ENCODE measurements around the gene ZSCAN5A. TPM values are rescaled to one million over a fixed set of nuclear protein-coding genes. Genes with fewer than 3 reads are reported as not detected.
"Not testable (repeated sequence)": the region's sequence is repeated elsewhere in the genome, so short reads cannot be mapped to it uniquely, and the experiment has no call there.

ZSCAN5A gene
- total RNA-seq, 1 experiment from 2014 or later = 8.9 TPM

- no peak for DNase-seq (ENCODE audit: low read depth)
Measured at GRCh38 chr19:56272161-56272798, 42.4 kb downstream of the ZSCAN5A start, which contains the start of gene EDDM13. Gene EDDM13 (plus strand): TSS chr19:56272748. CDS start chr19:56272835, 87 bp downstream.

- DNase-seq (ENCODE audit: low read depth) = no peak
Measured at GRCh38 chr19:56271151-56271550, 43.5 kb downstream of the ZSCAN5A start.

GRCh38 chr19:56270676-56271075, 44.0 kb downstream of the ZSCAN5A start:
- peak; percentile 46 for DNase-seq (ENCODE audit: low read depth)

- no peak for DNase-seq (ENCODE audit: low read depth)
Measured at GRCh38 chr19:56269348-56269747, 45.3 kb downstream of the ZSCAN5A start.

GRCh38 chr19:56266051-56266450, 48.6 kb downstream of the ZSCAN5A start:
- no peak for DNase-seq (ENCODE audit: low read depth)

GRCh38 chr19:56263319-56263718, 51.3 kb downstream of the ZSCAN5A start:
- DNase-seq (ENCODE audit: low read depth) = no peak

GRCh38 chr19:56261932-56262331, 52.7 kb downstream of the ZSCAN5A start:
- not testable (repeated sequence) for DNase-seq (ENCODE audit: low read depth)

GRCh38 chr19:56261145-56261544, 53.5 kb downstream of the ZSCAN5A start:
- DNase-seq (ENCODE audit: low read depth) = no peak

GRCh38 chr19:56258272-56258671, 56.4 kb downstream of the ZSCAN5A start:
- DNase-seq (ENCODE audit: low read depth) = no peak

- DNase-seq (ENCODE audit: low read depth) = peak; percentile 66
Measured at GRCh38 chr19:56253737-56254136, 60.9 kb downstream of the ZSCAN5A start.

- peak; percentile 79 for DNase-seq (ENCODE audit: low read depth)
Measured at GRCh38 chr19:56252699-56253422, 61.8 kb downstream of the ZSCAN5A start.

- not testable (repeated sequence) for DNase-seq (ENCODE audit: low read depth)
Measured at GRCh38 chr19:56248736-56249338, 65.8 kb downstream of the ZSCAN5A start.

GRCh38 chr19:56245764-56246163, 68.9 kb downstream of the ZSCAN5A start:
- DNase-seq (ENCODE audit: low read depth) = not testable (repeated sequence)

- peak; percentile 14 for DNase-seq (ENCODE audit: low read depth)
Measured at GRCh38 chr19:56245121-56245740, 69.4 kb downstream of the ZSCAN5A start.

GRCh38 chr19:56223481-56223880, 91.2 kb downstream of the ZSCAN5A start:
- DNase-seq (ENCODE audit: low read depth) = no peak

GRCh38 chr19:56222901-56223300, 91.7 kb downstream of the ZSCAN5A start:
- no peak for DNase-seq (ENCODE audit: low read depth)

GRCh38 chr19:56221851-56222250, 92.8 kb downstream of the ZSCAN5A start:
- no peak for DNase-seq (ENCODE audit: low read depth)

GRCh38 chr19:56221442-56221841, 93.2 kb downstream of the ZSCAN5A start:
- DNase-seq (ENCODE audit: low read depth) = not testable (repeated sequence)

- DNase-seq (ENCODE audit: low read depth) = no peak
Measured at GRCh38 chr19:56218961-56219360, 95.7 kb downstream of the ZSCAN5A start.

- peak; percentile 18 for DNase-seq (ENCODE audit: low read depth)
Measured at GRCh38 chr19:56217039-56217949, 97.3 kb downstream of the ZSCAN5A start.

GRCh38 chr19:56211718-56212117, 102.9 kb downstream of the ZSCAN5A start:
- no peak for DNase-seq (ENCODE audit: low read depth)
